Hepatocyte (in vitro differentiated cells): Measurements from ENCODE around the gene NDUFB10. TPM values are rescaled to one million over a fixed set of nuclear protein-coding genes. Genes with fewer than 3 reads are reported as not detected.

ENCODE experiments used
- DNase-seq: peaks from one replicate; pipeline ENCODE4 v3.0.0-alpha.2; 2016; ENCODE audit warnings: low spot score
- H2AFZ ChIP-seq: fragments of 200-600 bp; sonication (generic); 2 replicates; pipeline ENCODE4 v1.6.0; 2016; ENCODE audit warnings: antibody characterized with exemption, mild to moderate bottlenecking
- H3K27ac ChIP-seq: fragments of 200-600 bp; sonication (generic); 2 replicates; pipeline ENCODE4 v1.5.1; 2016; ENCODE audit warnings: mild to moderate bottlenecking
- H3K27me3 ChIP-seq: fragments of 200-600 bp; sonication (generic); 2 replicates; pipeline ENCODE4 v1.6.1; 2016
- H3K36me3 ChIP-seq: fragments of 200-600 bp; sonication (generic); replicated peaks from 2 replicates; pipeline ENCODE4 v1.5.1; 2016; ENCODE audit warnings: low read depth; ENCODE audit not compliant: insufficient read depth
- H3K4me1 ChIP-seq: fragments of 200-600 bp; sonication (generic); 2 replicates; pipeline ENCODE4 v1.5.1; 2016; ENCODE audit warnings: mild to moderate bottlenecking, moderate library complexity; ENCODE audit not compliant: insufficient read depth
- H3K4me2 ChIP-seq: fragments of 200-600 bp; sonication (generic); 2 replicates; pipeline ENCODE4 v1.6.0; 2016
- H3K4me3 ChIP-seq: fragments of 200-600 bp; sonication (generic); 2 replicates; pipeline ENCODE4 v1.5.1; 2016; ENCODE audit warnings: mild to moderate bottlenecking
- H3K79me2 ChIP-seq: fragments of 200-600 bp; sonication (generic); 2 replicates; pipeline ENCODE4 v1.6.0; 2017; ENCODE audit warnings: mild to moderate bottlenecking
- H3K9me2 ChIP-seq: fragments of 200-600 bp; sonication (generic); replicated peaks from 2 replicates; pipeline ENCODE4 v1.6.0; 2017; ENCODE audit warnings: mild to moderate bottlenecking; ENCODE audit not compliant: insufficient read depth
- H3K9me3 ChIP-seq: fragments of 200-600 bp; sonication (generic); 2 replicates; pipeline ENCODE4 v1.5.1; 2016; ENCODE audit warnings: low read depth, mild to moderate bottlenecking
- H4K20me1 ChIP-seq: fragments of 200-600 bp; sonication (generic); 2 replicates; pipeline ENCODE4 v1.6.0; 2016; ENCODE audit warnings: mild to moderate bottlenecking; ENCODE audit not compliant: insufficient read depth, poor library complexity, severe bottlenecking
- EZH2 ChIP-seq: fragments of 200-600 bp; sonication (generic); IDR thresholded peaks from 2 replicates; pipeline ENCODE4 v1.6.1; 2016; ENCODE audit warnings: antibody characterized with exemption, mild to moderate bottlenecking, borderline replicate concordance
- EZH2phosphoT487 ChIP-seq: fragments of 200-600 bp; sonication (generic); IDR thresholded peaks from one replicate; pipeline ENCODE4 v1.6.1; 2018; ENCODE audit warnings: antibody characterized with exemption, mild to moderate bottlenecking, low read depth, moderate library complexity; ENCODE audit not compliant: unreplicated experiment, severe bottlenecking
- WGBS: methylation state at CpG from one replicate; pipeline ENCODE4 v1.1.6; 2016; ENCODE audit warnings: low lambda C conversion rate; ENCODE audit errors: missing lambda C conversion rate; 5-methylcytosine and 5-hydroxymethylcytosine counted together
- polyA plus RNA-seq: library from polyadenylated mRNA; unstranded; fragments of >200 nt; fragmentation: Nextera tagmentation; extraction: Ambion mirVana; gene quantifications from 2 replicates; pipeline ENCODE4 v1.2.1, GENCODE V29; 2016
- total RNA-seq: library from RNA; depleted of rRNA; stranded (reverse); fragments of >200 nt; gene quantifications from 2 replicates; pipeline ENCODE4 v1.2.3, GENCODE V29; 2014
- TF ChIP-seq, protein P1 (sequence below): fragments of 200-600 bp; sonication (generic); IDR thresholded peaks from 2 replicates; pipeline ENCODE4 v1.5.1; 2016; ENCODE audit warnings: antibody characterized with exemption, mild to moderate bottlenecking; ENCODE audit not compliant: poor library complexity

NDUFB10 gene
- total and polyA plus RNA-seq, 2 experiments from 2014 or later: 234 to 244 TPM

DNA sequence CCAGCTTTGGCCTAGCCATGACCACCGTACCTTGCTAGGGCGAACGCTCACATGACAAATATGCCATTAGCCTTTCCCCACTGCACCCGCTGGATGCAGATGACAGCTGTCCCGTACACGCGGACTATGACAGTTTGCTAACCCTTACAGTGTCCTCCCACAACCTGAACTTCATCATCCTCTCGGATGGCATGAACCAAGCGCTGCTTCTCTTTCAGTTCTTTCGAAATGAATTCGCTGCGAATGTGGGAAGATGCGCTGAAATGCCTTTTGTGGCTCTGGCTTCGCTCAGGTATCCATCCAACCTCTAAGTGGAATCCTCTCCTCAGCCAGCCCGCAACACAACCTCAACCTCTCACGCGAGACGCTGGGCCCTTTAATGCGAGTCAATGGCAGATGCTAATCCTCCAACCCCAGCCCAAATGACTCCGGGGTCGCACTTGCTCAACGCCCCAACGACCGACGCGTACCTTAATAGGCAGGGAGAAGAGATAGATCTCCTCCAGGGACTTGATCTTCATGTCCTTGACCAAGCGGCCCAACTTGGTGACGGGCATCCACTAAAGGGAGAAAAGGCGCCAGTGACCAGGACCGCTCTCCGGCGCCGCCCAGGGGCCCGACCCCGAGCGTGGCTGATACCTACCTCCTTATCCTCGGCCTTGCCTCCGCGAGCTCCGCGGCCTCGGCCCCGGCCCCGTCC is 4.6 kb downstream of the NDUFB10 start:
- no peaks in the 10 kb centered on the region for H3K36me3 ChIP-seq
- 3% methylated on average over 32 of the region's 44 CpGs for WGBS
- DNase-seq: peak; percentile 60
- peak overlapping the region; percentile 57 for H3K4me3 ChIP-seq
- H3K79me2 ChIP-seq: peaks cover 44% of the 10 kb centered on the region
- peak overlapping the region; percentile 87 for H3K27ac ChIP-seq
- H3K27me3 ChIP-seq: no peaks in the 10 kb centered on the region
- H2AFZ ChIP-seq: no peak overlapping the region
- TF ChIP-seq, protein P1, sequence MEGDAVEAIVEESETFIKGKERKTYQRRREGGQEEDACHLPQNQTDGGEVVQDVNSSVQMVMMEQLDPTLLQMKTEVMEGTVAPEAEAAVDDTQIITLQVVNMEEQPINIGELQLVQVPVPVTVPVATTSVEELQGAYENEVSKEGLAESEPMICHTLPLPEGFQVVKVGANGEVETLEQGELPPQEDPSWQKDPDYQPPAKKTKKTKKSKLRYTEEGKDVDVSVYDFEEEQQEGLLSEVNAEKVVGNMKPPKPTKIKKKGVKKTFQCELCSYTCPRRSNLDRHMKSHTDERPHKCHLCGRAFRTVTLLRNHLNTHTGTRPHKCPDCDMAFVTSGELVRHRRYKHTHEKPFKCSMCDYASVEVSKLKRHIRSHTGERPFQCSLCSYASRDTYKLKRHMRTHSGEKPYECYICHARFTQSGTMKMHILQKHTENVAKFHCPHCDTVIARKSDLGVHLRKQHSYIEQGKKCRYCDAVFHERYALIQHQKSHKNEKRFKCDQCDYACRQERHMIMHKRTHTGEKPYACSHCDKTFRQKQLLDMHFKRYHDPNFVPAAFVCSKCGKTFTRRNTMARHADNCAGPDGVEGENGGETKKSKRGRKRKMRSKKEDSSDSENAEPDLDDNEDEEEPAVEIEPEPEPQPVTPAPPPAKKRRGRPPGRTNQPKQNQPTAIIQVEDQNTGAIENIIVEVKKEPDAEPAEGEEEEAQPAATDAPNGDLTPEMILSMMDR: peak; percentile 5
- no peak for TF ChIP-seq EZH2
- peak overlapping the region; percentile 92 for H3K4me2 ChIP-seq
- H3K9me2 ChIP-seq: no peaks in the 10 kb centered on the region
- H3K9me3 ChIP-seq: no peaks in the 10 kb centered on the region
- H3K4me1 ChIP-seq: peaks cover 18% of the 10 kb centered on the region
- H4K20me1 ChIP-seq: peaks cover 26% of the 10 kb centered on the region

DNA sequence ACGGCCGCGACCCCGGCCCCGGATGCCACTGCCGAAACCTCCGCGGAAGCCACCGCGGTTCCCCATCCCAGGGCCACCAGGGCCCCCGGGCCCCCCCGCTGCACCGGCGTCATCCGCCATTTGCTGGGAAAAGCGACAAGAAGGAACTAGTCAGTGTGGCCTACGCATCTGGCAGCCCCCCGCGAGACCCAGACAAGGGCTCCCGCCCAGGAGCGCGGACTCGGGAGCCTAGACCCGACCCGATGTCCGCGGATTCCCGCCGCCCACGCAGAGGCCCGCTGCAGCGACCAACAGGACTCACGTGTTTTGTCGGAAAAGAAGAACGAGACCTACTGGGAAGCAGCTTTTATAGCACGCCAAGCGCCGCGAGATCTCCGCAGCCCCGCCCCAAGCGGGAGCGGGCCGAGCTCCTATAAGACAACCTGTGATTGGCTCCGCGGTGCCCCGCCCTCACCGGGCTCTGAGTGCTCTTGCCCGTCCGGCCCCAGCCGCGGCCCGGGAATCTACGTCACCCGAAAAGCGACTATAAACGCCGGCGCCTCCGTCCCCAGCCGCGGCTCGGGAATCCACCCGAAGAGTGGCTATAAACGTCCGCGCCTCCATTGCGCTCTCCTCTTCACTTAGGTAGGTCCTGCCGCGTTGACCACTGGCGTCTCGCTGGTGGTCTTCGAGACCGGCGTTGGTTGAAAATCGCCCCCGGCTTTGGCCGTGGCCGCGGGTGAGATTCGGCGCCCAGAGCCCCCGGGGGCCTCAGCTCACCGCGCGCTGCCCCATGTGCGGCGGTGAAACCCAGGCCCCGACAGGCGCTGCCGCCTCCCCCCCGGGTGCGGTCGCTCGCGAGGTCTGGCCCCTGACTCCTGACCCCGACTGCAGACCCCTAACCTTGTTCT is 5.4 kb downstream of the NDUFB10 start, which contains the start of gene RPS2:
Gene RPS2, minus strand, starts transcription at position 321 of the 890 bp plus-strand sequence. Its CDS starts 201 bp downstream, at position 120.
- H3K27ac ChIP-seq: peak within 1 kb of the TSS; percentile 96
- peak within 1 kb of the TSS; percentile 66 for H2AFZ ChIP-seq
- TF ChIP-seq, protein P1: no peak
- no peak for TF ChIP-seq EZH2
- no peak for TF ChIP-seq EZH2phosphoT487
- DNase-seq: peak; percentile 100
- H3K9me3 ChIP-seq: no peaks in the 10 kb centered on the region
- H3K79me2 ChIP-seq: peaks cover 41% of the 10 kb centered on the region
- no peaks in the 10 kb centered on the region for H3K36me3 ChIP-seq
- peak within 1 kb of the TSS; percentile 57 for H3K4me3 ChIP-seq
- H3K4me1 ChIP-seq: peaks cover 16% of the 10 kb centered on the region
- H3K9me2 ChIP-seq: no peaks in the 10 kb centered on the region
- peak within 1 kb of the TSS; percentile 92 for H3K4me2 ChIP-seq
- H4K20me1 ChIP-seq: peaks cover 26% of the 10 kb centered on the region
- WGBS: 1% methylated on average over 83 of the region's 97 CpGs
- H3K27me3 ChIP-seq: no peaks in the 10 kb centered on the region

DNA sequence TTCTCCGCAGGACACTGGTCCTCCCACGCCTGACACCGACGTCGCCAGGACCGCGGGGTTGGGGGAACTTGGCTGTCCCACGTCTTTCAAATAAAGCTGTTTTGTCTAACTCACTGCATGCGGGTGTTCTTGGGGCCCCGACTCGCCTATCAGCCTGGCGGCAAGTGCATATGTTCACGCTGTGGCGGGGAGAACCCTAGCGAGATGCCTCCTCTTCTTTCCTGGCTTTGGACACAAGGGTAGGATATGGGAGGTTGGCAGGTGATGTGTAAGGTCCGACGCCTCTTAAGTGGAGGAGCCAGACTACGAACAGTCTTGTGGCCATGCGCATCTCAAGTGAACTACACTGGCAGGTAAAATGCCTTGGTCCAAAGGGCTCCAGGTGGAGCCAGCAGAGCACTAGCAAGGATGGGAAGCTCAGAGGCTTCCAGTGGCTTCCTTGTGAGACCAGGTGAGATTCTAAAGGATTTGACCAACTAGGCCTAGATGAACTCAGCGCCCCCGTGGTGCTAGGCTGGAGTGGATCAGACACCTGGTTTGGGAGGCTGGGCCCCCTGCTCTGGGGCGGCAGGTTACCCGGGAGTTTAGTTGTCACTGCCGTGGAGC is 6.2 kb downstream of the NDUFB10 start:
- Histone ChIP-seq H3K4me2 (peak overlapping the region; percentile 78), H3K9me3 (no peaks in the 10 kb centered on the region), H3K36me3 (no peaks in the 10 kb centered on the region), H3K79me2 (peaks cover 33% of the 10 kb centered on the region), H3K27me3 (no peaks in the 10 kb centered on the region), H3K9me2 (no peaks in the 10 kb centered on the region), H3K4me3 (peak overlapping the region; percentile 51), H2AFZ (peak overlapping the region; percentile 66), H3K27ac (peak overlapping the region; percentile 96), H4K20me1 (peaks cover 26% of the 10 kb centered on the region), H3K4me1 (peaks cover 10% of the 10 kb centered on the region)
- TF ChIP-seq EZH2: no peak
- no peak for TF ChIP-seq EZH2phosphoT487
- TF ChIP-seq, protein P1: no peak
- 28% methylated on average over 22 of the region's 24 CpGs for WGBS
- DNase-seq: no peak
